ENCODE results near the gene MRAS.
"Not testable (repeated sequence)": the region's sequence is repeated elsewhere in the genome, so short reads cannot be mapped to it uniquely, and the experiment has no call there.

Gene MRAS

GRCh38 chr3:138394156-138394555, 45.8 kb downstream of the MRAS start:
- FAIRE-seq, result no peak

GRCh38 chr3:138394686-138395085, 46.3 kb downstream of the MRAS start:
- no peak for FAIRE-seq

GRCh38 chr3:138395865-138396751, 47.7 kb downstream of the MRAS start:
- no peak for FAIRE-seq

GRCh38 chr3:138396752-138397410, 48.5 kb downstream of the MRAS start:
- no peak for FAIRE-seq

- FAIRE-seq, result no peak
Measured at GRCh38 chr3:138397983-138398382, 49.6 kb downstream of the MRAS start.

GRCh38 chr3:138398791-138399575, 50.6 kb downstream of the MRAS start:
- no peak for FAIRE-seq

- no peak for FAIRE-seq
Measured at GRCh38 chr3:138399766-138400165, 51.4 kb downstream of the MRAS start.

GRCh38 chr3:138400651-138401070, 52.3 kb downstream of the MRAS start:
- FAIRE-seq, result no peak

GRCh38 chr3:138401834-138402233, 53.5 kb downstream of the MRAS start:
- FAIRE-seq, result no peak

- no peak for FAIRE-seq
Measured at GRCh38 chr3:138404121-138404520, 55.7 kb downstream of the MRAS start.

GRCh38 chr3:138405001-138405400, 56.6 kb downstream of the MRAS start:
- FAIRE-seq, result no peak

- no peak for FAIRE-seq
Measured at GRCh38 chr3:138405486-138405885, 57.1 kb downstream of the MRAS start.

- no peak for FAIRE-seq
Measured at GRCh38 chr3:138406606-138407005, 58.2 kb downstream of the MRAS start.

- FAIRE-seq, result no peak
Measured at GRCh38 chr3:138407236-138407907, 59.0 kb downstream of the MRAS start.

- FAIRE-seq, result no peak
Measured at GRCh38 chr3:138408751-138409570, 60.6 kb downstream of the MRAS start.

GRCh38 chr3:138412821-138413551, 64.6 kb downstream of the MRAS start:
- FAIRE-seq, result no peak

GRCh38 chr3:138416236-138416635, 67.9 kb downstream of the MRAS start:
- FAIRE-seq, result not testable (repeated sequence)

GRCh38 chr3:138417559-138417982, 69.2 kb downstream of the MRAS start:
- peak; percentile 93 for FAIRE-seq

- no peak for FAIRE-seq
Measured at GRCh38 chr3:138418601-138419206, 70.3 kb downstream of the MRAS start.

GRCh38 chr3:138423316-138423715, 74.9 kb downstream of the MRAS start:
- no peak for FAIRE-seq

GRCh38 chr3:138424323-138424722, 75.9 kb downstream of the MRAS start:
- FAIRE-seq, result no peak

Data from G401.6 (cell line).